ENCODE data around the gene LYRM9.

- no peak for TF ChIP-seq ESRRA (IDR thresholded peaks at IDR 0.05; ENCODE audit: borderline replicate concordance, low read depth)
- no peak for TF ChIP-seq HDAC1 (IDR thresholded peaks at IDR 0.05)
- no peak for TF ChIP-seq HNRNPL (IDR thresholded peaks at IDR 0.05; ENCODE audit: low read depth, low read length)
- no peak for TF ChIP-seq ZNF124 (CRISPR knock-in tag; IDR thresholded peaks at IDR 0.05)
- TF ChIP-seq MAFG (tag; conservative IDR thresholded peaks at IDR 0.05) = no peak
These were observed 27.9 kb upstream of the LYRM9 start for GRCh38 chr17:27921077-27921476.

All from K562 (cell line).